ENCODE data around the gene TMEM132C. TPM values are rescaled to one million over a fixed set of nuclear protein-coding genes. Genes with fewer than 3 reads are reported as not detected.

Gene TMEM132C
- total RNA-seq, 2 experiments from 2014 or later: not detected

DNA sequence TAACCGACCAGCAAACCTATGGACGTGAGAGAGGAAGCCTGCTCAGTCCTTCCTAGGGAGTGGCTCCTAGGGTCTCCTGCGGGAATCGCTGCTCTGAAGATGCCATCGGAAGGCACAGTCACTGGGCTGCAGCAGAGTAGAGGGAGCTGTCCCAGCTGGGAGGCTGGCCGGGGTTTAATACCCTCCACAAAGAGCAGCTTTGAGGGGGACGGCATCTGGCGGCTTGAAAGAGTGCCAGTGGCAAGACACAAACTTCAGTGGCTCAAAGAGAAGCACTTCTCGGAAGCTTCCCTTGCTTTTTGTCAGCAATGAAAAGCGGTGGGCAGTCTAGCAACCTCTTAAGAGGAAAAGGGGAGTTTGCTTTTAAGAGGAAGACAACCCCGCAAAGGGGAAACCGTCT is 114.6 kb downstream of the TMEM132C start:
- no peaks in the 10 kb centered on the region for H3K36me3 ChIP-seq (ENCODE audit: insufficient read depth, low read length)
- H3K9me2 ChIP-seq (ENCODE audit: insufficient read depth, low read length): no peaks in the 10 kb centered on the region
- no peak for TF ChIP-seq EZH2phosphoT487 (IDR thresholded peaks at IDR 0.05; ENCODE audit: borderline replicate concordance, low read depth, low read length)
- TF ChIP-seq CTCF (conservative IDR thresholded peaks at IDR 0.05; ENCODE audit: low read length): no peak
- H3K4me3 ChIP-seq (ENCODE audit: low read depth, low read length, poor library complexity, severe bottlenecking): no peak overlapping the region
- H2AFZ ChIP-seq (ENCODE audit: low read length): no peak overlapping the region
- no TSS peak for BruUV-seq (replicated peaks)
- ChIA-PET POLR2A (no interaction called here), CTCF (ENCODE audit: unreplicated experiment) (no interaction called here)
- no peak for DNase-seq (ENCODE audit: low spot score)
- no peak overlapping the region for H3K4me2 ChIP-seq (ENCODE audit: low read length)
- H3K4me1 ChIP-seq (ENCODE audit: insufficient read depth, low read length, poor library complexity, severe bottlenecking): no peaks in the 10 kb centered on the region
- no peaks in the 10 kb centered on the region for H3K79me2 ChIP-seq (ENCODE audit: insufficient read depth, low read depth, low read length)
- no peaks in the 10 kb centered on the region for H3K9me3 ChIP-seq (ENCODE audit: low read length)
- intact Hi-C loops (cut with micrococcal nuclease; ENCODE audit: unreplicated experiment): loop anchor here (10.0 kb wide), 1 partner anchor 127 kb away; no protein-coding TSS in a partner anchor
- H4K20me1 ChIP-seq (ENCODE audit: insufficient read depth, low read length): no peaks in the 10 kb centered on the region
- no peak overlapping the region for H3K27ac ChIP-seq (ENCODE audit: low read depth, low read length, poor library complexity, severe bottlenecking)

GRCh38 chr12:128381946-128382345 is 115.0 kb downstream of the TMEM132C start:
- Histone ChIP-seq H3K4me2 (ENCODE audit: low read length) (no peak overlapping the region), H3K4me1 (ENCODE audit: insufficient read depth, low read length, poor library complexity, severe bottlenecking) (no peaks in the 10 kb centered on the region), H3K4me3 (ENCODE audit: low read depth, low read length, poor library complexity, severe bottlenecking) (no peak overlapping the region), H2AFZ (ENCODE audit: low read length) (no peak overlapping the region), H4K20me1 (ENCODE audit: insufficient read depth, low read length) (no peaks in the 10 kb centered on the region), H3K9me3 (ENCODE audit: low read length) (no peaks in the 10 kb centered on the region), H3K27ac (ENCODE audit: low read depth, low read length, poor library complexity, severe bottlenecking) (no peak overlapping the region), H3K36me3 (ENCODE audit: insufficient read depth, low read length) (no peaks in the 10 kb centered on the region), H3K9me2 (ENCODE audit: insufficient read depth, low read length) (no peaks in the 10 kb centered on the region), H3K79me2 (ENCODE audit: insufficient read depth, low read depth, low read length) (no peaks in the 10 kb centered on the region)
- TF ChIP-seq EZH2phosphoT487 (IDR thresholded peaks at IDR 0.05; ENCODE audit: borderline replicate concordance, low read depth, low read length) (no peak), CTCF (conservative IDR thresholded peaks at IDR 0.05; ENCODE audit: low read length) (no peak)
- intact Hi-C loops (cut with micrococcal nuclease; ENCODE audit: unreplicated experiment): loop anchor here (10.0 kb wide), 1 partner anchor 127 kb away; no protein-coding TSS in a partner anchor
- CTCF ChIA-PET (ENCODE audit: unreplicated experiment): no interaction called here
- POLR2A ChIA-PET: interaction anchor here (0.7 kb wide), 1 partner anchor 143 kb away, joined by 3 read pairs; no protein-coding TSS in a partner anchor
- BruUV-seq (replicated peaks): no TSS peak
- no peak for DNase-seq (ENCODE audit: low spot score)

- no peaks in the 10 kb centered on the region for H3K79me2 ChIP-seq (ENCODE audit: insufficient read depth, low read depth, low read length)
- CTCF ChIA-PET (ENCODE audit: unreplicated experiment): no interaction called here
- no peaks in the 10 kb centered on the region for H3K4me1 ChIP-seq (ENCODE audit: insufficient read depth, low read length, poor library complexity, severe bottlenecking)
- intact Hi-C loops (cut with micrococcal nuclease; ENCODE audit: unreplicated experiment): loop anchor here (10.0 kb wide), 1 partner anchor 128 kb away; no protein-coding TSS in a partner anchor
- H3K27ac ChIP-seq (ENCODE audit: low read depth, low read length, poor library complexity, severe bottlenecking): no peak overlapping the region
- no peaks in the 10 kb centered on the region for H3K9me2 ChIP-seq (ENCODE audit: insufficient read depth, low read length)
- no peak overlapping the region for H3K4me3 ChIP-seq (ENCODE audit: low read depth, low read length, poor library complexity, severe bottlenecking)
- no peaks in the 10 kb centered on the region for H3K9me3 ChIP-seq (ENCODE audit: low read length)
- BruUV-seq (replicated peaks): no TSS peak
- POLR2A ChIA-PET: no interaction called here
- H3K36me3 ChIP-seq (ENCODE audit: insufficient read depth, low read length): no peaks in the 10 kb centered on the region
- no peaks in the 10 kb centered on the region for H4K20me1 ChIP-seq (ENCODE audit: insufficient read depth, low read length)
- H2AFZ ChIP-seq (ENCODE audit: low read length): no peak overlapping the region
- TF ChIP-seq CTCF (conservative IDR thresholded peaks at IDR 0.05; ENCODE audit: low read length) (no peak), EZH2phosphoT487 (IDR thresholded peaks at IDR 0.05; ENCODE audit: borderline replicate concordance, low read depth, low read length) (no peak)
- H3K4me2 ChIP-seq (ENCODE audit: low read length): no peak overlapping the region
- DNase-seq (ENCODE audit: low spot score): no peak
Measured at GRCh38 chr12:128382946-128383345, 116.0 kb downstream of the TMEM132C start.

Data from OCI-LY7 (cell line).